Sigmoid colon (tissue), 4 donors: ENCODE measurements around the gene TRAIP.

Experiments used
- CTCF ChIP-seq, 4 experiments: fragments of 450-650 bp in 3 of 4; fragments of 200-600 bp in 1 of 4; IDR thresholded peaks; one replicate each; pipeline ENCODE4 v1.5.1; 2016 to 2019; ENCODE audit warnings: antibody characterized with exemption in 4 of 4, mild to moderate bottlenecking in 3 of 4, moderate library complexity in 2 of 4
- EP300 ChIP-seq, 4 donors: sonication (generic); formaldehyde crosslinking; IDR thresholded peaks; one replicate each; pipeline ENCODE4 v1.6.1; 2017; ENCODE audit warnings: antibody characterized with exemption in 4 of 4
- POLR2A ChIP-seq, 2 donors: fragments of 450-650 bp; IDR thresholded peaks; one replicate each; pipeline ENCODE4 v1.6.1; 2016; ENCODE audit warnings: antibody characterized with exemption in 2 of 2, mild to moderate bottlenecking in 2 of 2, moderate library complexity in 2 of 2
- POLR2AphosphoS5 ChIP-seq, 4 donors: sonication (generic); formaldehyde crosslinking; IDR thresholded peaks; one replicate each; pipeline ENCODE4 v1.6.1; 2017; ENCODE audit warnings: antibody characterized with exemption in 4 of 4

- TF ChIP-seq CTCF (IDR thresholded peaks at IDR 0.05) (no peak), POLR2A (IDR thresholded peaks at IDR 0.05) (no peak), EP300 (IDR thresholded peaks at IDR 0.05) (no peak), POLR2AphosphoS5 (IDR thresholded peaks at IDR 0.05) (no peak)
These were observed 25.0 kb downstream of the TRAIP start for GRCh38 chr3:49831341-49831740.
